Epidermal melanocyte (primary cell): Measurements from ENCODE around the gene YAP1.
"Not testable (repeated sequence)": the region's sequence is repeated elsewhere in the genome, so short reads cannot be mapped to it uniquely, and the experiment has no call there.

ENCODE experiments used
- DNase-seq: peaks from one replicate; pipeline ENCODE4 v3.0.0; 2011; ENCODE audit warnings: low spot score; ENCODE audit not compliant: insufficient read length

YAP1 gene

GRCh38 chr11:102196816-102197215 is 86.6 kb downstream of the YAP1 start:
- DNase-seq = no peak

- no peak for DNase-seq
Measured at GRCh38 chr11:102197670-102198139, 87.5 kb downstream of the YAP1 start.

DNA sequence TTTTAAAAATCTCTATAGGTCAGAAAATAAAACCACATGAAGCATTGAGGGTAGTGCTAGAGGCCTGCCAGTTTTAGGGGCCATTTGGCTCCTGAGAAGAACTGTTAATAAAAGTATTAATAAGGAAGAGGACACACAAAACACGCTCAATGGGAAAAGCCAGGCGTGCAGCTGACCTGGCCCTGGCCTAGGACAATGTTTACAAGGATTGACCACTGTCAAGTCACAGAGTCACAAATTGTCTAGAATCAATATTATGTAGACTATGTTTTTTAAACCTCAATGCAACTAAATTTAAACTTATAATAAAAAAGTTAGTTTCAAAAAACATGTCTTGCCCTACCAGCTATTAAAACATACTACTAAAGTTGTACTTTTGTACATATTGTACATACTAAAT is 89.4 kb downstream of the YAP1 start:
- DNase-seq = no peak

DNA sequence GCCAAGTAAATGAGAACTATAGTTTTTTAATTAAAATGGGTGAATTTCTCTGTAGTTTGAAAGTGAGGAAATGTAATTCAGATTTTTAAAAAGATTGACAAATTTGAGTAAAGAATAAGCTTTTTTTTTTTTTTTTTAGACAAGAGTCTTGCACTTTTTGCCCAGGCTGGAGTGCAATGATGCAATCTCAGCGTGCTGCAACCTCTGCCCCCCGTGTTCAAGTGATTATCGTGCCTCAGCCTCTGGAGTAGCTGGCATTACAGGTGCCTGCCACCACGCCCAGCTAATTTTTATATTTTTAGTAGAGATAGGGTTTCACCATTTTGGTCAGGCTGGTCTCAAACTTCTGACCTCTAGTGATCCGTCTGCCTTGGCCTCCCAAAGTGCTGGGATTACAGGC is 90.1 kb downstream of the YAP1 start:
- not testable (repeated sequence) for DNase-seq

DNA sequence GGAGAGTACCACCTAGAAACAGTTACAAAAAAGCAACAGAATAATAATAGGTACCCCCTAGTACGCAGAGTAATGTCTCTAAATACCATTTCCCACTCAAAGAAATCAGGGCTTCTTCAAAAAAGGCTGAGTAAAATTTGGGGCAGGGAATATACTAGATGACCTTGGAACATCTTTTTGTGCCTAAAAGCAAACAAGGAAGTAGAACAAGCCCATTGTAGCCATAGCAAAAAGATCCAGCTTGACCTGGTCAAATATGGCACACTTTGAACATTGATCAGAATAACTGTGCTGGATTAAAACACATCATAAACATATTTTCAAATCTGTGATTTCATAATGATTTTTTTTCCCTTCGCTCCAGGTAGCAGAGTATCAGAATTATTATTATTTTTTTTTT is 91.5 kb downstream of the YAP1 start:
- no peak for DNase-seq

- DNase-seq = no peak
Measured at GRCh38 chr11:102202972-102203371, 92.7 kb downstream of the YAP1 start.

GRCh38 chr11:102204174-102204573 is 93.9 kb downstream of the YAP1 start:
- DNase-seq = no peak

GRCh38 chr11:102205805-102206204 is 95.6 kb downstream of the YAP1 start:
- no peak for DNase-seq

DNA sequence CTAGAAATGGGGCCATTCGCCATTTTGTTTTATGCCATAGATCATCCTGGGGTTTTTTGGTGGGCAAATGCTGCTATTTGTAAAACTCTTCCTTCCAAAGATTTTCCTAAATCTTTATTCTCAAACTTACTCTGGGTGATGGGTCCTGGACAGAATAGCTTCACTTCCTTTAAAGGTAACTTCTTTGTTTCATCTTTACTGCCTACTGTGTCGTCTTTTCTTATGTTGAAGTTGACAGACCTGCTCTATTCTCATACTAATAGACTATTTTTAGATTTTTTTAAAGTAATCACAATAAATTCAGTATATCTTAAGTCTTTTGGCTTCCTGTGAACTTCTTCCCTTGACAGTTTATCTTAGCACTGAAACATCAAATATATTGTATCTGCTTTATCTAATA is 98.6 kb downstream of the YAP1 start:
- DNase-seq = no peak

GRCh38 chr11:102214623-102215022 is 104.4 kb downstream of the YAP1 start:
- no peak for DNase-seq

DNA sequence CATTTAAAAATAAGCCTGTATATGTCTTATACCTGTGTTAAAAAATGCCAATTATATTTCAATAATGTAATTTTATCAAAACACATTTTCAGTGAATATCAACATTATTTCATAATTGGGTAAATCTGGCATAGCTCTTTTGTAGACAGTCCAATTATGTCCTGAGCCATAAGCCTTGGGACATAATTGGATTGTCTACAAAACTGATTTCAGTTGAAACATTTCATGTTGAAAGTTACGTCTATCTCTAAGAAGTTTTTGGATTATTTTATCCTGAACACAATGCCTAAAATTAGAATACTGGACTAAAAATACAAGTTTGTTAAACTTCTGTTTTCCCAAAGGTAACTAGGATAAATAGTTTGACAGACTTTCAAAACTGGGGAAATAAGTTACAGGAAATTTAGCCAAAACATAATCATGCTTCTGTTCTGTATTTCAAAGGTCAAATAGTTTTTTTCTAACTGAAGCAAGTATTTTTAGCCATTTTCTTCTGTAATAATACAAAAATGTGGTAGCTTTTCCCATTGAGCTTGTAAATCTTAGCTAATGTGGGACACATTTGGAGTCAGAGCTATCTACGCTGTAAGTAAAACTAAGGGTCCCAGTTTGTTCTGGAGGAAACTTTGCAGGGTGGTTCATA is 106.3 kb downstream of the YAP1 start:
- no peak for DNase-seq

DNA sequence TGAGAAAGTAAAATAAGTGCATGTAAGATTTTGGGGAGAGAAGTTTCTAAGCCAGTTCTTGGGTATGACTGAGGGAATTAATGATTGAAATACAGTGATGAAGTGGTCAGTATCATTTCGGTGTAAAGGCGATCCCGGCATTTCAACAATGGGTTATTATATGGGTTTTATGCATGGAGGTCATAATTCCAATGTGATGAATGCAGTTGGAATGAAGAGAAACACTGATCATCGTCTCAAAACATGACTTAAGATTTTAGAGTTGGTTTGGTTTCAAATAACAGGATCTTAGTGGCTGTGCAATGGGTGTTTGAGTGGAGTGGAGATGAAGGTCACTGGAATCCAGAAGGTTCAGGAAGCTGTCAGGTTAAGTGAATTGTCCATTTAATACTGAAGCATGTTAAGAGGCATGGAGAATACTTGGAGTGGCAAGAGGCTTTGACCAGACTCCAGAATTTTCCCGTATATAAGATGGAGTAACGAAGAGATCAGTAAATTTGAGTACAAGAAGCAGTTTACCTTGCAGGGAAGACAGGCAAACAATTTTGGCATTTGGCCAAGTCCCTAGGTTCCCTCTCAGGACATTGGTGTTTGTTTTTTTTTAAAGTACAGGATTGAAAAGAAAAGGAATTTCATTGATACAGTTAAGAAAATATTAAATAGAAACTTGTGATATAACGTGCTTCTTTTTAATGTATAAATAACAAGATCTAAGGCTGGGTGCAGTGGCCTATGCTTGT is 110.7 kb downstream of the YAP1 start:
- DNase-seq = no peak

- DNase-seq = no peak
Measured at GRCh38 chr11:102223859-102224258, 113.6 kb downstream of the YAP1 start.

- no peak for DNase-seq
Measured at GRCh38 chr11:102225689-102226568, 115.7 kb downstream of the YAP1 start.

DNA sequence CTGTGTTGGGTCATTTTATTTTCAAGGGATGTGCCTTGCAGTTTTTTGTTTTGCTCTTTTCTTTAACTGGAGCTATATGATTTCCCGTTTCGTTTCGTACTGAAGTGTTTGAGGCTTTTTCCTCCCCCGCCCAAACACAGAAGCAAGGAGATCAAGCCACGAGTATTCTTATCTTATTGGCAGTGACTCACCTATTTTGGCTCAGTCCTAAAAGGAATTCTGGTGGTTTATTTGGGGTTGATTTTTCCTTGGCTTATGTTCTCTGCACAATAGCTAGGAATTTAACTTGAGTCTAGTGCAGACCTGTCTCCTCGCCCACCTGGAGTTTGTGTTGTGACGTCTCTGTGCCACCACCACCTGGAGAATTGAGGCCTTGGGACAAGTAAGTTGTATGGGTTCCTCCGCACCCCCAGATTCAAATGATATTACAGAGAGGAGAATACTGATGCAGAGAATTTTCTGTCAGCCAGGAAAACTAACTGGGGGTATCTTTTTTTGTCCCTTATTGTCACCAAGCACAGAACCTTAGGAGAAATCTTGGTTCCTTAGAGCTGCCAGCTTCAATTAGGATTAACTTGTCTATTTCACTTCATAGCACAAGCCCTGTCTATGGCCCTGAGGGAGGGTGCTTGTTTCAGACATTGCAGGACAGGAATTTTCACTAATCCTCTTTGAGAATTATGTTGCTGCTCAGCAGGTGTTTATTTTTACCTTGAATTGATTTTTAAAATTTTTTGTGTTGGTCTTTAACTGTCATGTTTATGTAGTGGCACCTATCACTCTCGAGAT is 116.6 kb downstream of the YAP1 start:
- no peak for DNase-seq

- DNase-seq = no peak
Measured at GRCh38 chr11:102229510-102230123, 119.4 kb downstream of the YAP1 start.

DNA sequence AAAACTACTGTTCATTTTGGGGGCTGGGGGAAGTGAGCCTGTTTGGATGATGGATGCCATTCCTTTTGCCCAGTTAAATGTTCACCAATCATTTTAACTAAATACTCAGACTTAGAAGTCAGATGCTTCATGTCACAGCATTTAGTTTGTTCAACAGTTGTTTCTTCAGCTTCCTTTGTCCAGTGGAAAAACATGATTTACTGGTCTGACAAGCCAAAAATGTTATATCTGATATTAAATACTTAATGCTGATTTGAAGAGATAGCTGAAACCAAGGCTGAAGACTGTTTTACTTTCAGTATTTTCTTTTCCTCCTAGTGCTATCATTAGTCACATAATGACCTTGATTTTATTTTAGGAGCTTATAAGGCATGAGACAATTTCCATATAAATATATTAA is 119.9 kb downstream of the YAP1 start:
- DNase-seq = no peak

DNA sequence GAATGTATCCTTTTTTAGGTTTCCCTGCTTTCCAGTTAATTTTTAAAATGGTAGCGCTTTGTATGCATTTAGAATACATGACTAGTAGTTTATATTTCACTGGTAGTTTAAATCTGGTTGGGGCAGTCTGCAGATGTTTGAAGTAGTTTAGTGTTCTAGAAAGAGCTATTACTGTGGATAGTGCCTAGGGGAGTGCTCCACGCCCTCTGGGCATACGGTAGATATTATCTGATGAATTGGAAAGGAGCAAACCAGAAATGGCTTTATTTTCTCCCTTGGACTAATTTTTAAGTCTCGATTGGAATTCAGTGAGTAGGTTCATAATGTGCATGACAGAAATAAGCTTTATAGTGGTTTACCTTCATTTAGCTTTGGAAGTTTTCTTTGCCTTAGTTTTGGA is 120.7 kb downstream of the YAP1 start:
- DNase-seq = no peak

- no peak for DNase-seq
Measured at GRCh38 chr11:102234779-102235439, 124.7 kb downstream of the YAP1 start.

- DNase-seq = no peak
Measured at GRCh38 chr11:102237096-102237735, 127.0 kb downstream of the YAP1 start.
